GM18909 (cell line): Measurements from ENCODE around the gene MRPS33.
"Not testable (repeated sequence)": the region's sequence is repeated elsewhere in the genome, so short reads cannot be mapped to it uniquely, and the experiment has no call there.

ENCODE experiments used
- ATAC-seq: cut with Tn5 transposase; IDR thresholded peaks from one replicate; pipeline ENCODE4 v1.9.1; 2021; ENCODE audit warnings: mild to moderate bottlenecking; ENCODE audit not compliant: unreplicated experiment, poor library complexity

MRPS33 gene

DNA sequence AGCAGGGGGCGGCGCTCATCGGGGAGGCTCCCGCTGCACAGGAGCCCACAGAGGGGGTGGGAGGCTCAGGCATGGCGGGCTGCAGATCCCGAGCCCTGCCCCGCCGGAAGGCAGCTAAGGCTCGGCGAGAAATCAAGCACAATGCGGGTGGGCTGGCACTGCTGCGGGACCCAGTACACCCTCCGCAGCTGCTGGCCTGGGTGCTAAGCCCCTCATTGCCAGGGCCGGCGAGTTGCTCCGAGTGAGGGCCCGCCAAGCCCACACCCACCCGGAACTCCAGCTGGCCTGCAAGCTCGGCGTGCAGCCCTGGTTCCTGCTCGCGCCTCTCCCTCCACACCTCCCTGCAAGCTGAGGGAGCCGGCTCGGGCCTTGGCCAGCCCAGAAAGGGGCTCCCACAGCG lies 57.8 kb downstream of the MRPS33 start:
- ATAC-seq: not testable (repeated sequence)
